Gastroesophageal sphincter (tissue), 4 donors: ENCODE results near the gene MOB3B. TPM values are rescaled to one million over a fixed set of nuclear protein-coding genes. Genes with fewer than 3 reads are reported as not detected.

Experiments
- ATAC-seq: fragments of 150-250 bp; one replicate; pipeline ENCODE4 v1.9.1; 2016; ENCODE audit warnings: mild to moderate bottlenecking, moderate library complexity
- H3K27ac ChIP-seq, 4 donors: fragments of 200-600 bp; sonication (generic) in 3 of 4; 1 replicate in 3 of 4; 2 replicates in 1 of 4; pipeline ENCODE4 v1.5.1; 2016 to 2019
- H3K27me3 ChIP-seq: fragments of 200-600 bp; sonication (generic); one replicate; pipeline ENCODE4 v1.5.1; 2019
- H3K36me3 ChIP-seq, 2 donors: fragments of 200-600 bp; sonication (generic); one replicate each; pipeline ENCODE4 v1.5.1; 2019; ENCODE audit warnings: control low read depth in 1 of 2
- H3K4me1 ChIP-seq, 3 donors: fragments of 200-600 bp; sonication (generic); 1 replicate in 2 of 3; 2 replicates in 1 of 3; pipeline ENCODE4 v1.5.1; 2016 to 2019; ENCODE audit warnings: control low read depth in 2 of 3
- H3K4me3 ChIP-seq, 2 donors: fragments of 200-600 bp; sonication (generic); one replicate each; pipeline ENCODE4 v1.5.1; 2019; ENCODE audit warnings: mild to moderate bottlenecking in 1 of 2, moderate library complexity in 1 of 2
- H3K9me3 ChIP-seq, 3 donors: fragments of 200-600 bp; sonication (generic); one replicate each; pipeline ENCODE4 v1.5.1; 2017 to 2019; ENCODE audit warnings: control low read depth in 2 of 3
- EP300 ChIP-seq: sonication (generic); formaldehyde crosslinking; IDR thresholded peaks from one replicate; pipeline ENCODE4 v1.6.1; 2017; ENCODE audit warnings: antibody characterized with exemption, mild to moderate bottlenecking
- POLR2A ChIP-seq, 2 donors: fragments of 450-650 bp; IDR thresholded peaks; one replicate each; pipeline ENCODE4 v1.6.1; 2017; ENCODE audit warnings: antibody characterized with exemption in 2 of 2, mild to moderate bottlenecking in 2 of 2, moderate library complexity in 1 of 2
- POLR2AphosphoS5 ChIP-seq: sonication (generic); formaldehyde crosslinking; IDR thresholded peaks from one replicate; pipeline ENCODE4 v1.6.1; 2017; ENCODE audit warnings: antibody characterized with exemption
- WGBS, 2 donors: methylation state at CpG; one replicate each; pipeline ENCODE4 v1.1.5; 2018; ENCODE audit warnings: low coverage in 1 of 2; 5-methylcytosine and 5-hydroxymethylcytosine counted together
- total RNA-seq, 4 donors: library from RNA; depleted of rRNA; stranded (reverse); fragments of >200 nt; gene quantifications; one replicate each; pipeline ENCODE4 v1.1.0, GENCODE V29; 2016
- TF ChIP-seq, protein P1 (sequence below), 4 experiments: fragments of 200-600 bp in 2 of 4; fragments of 450-650 bp in 2 of 4; sonication (generic) in 1 of 4; IDR thresholded peaks; one replicate each; pipeline ENCODE4 v1.5.1; 2017 to 2019; ENCODE audit warnings: antibody characterized with exemption in 4 of 4, mild to moderate bottlenecking in 2 of 4, moderate library complexity in 2 of 4

MOB3B gene
- total RNA-seq, 4 donors from 2014 or later: 10.2 to 12.4 (median 11.6) TPM

DNA sequence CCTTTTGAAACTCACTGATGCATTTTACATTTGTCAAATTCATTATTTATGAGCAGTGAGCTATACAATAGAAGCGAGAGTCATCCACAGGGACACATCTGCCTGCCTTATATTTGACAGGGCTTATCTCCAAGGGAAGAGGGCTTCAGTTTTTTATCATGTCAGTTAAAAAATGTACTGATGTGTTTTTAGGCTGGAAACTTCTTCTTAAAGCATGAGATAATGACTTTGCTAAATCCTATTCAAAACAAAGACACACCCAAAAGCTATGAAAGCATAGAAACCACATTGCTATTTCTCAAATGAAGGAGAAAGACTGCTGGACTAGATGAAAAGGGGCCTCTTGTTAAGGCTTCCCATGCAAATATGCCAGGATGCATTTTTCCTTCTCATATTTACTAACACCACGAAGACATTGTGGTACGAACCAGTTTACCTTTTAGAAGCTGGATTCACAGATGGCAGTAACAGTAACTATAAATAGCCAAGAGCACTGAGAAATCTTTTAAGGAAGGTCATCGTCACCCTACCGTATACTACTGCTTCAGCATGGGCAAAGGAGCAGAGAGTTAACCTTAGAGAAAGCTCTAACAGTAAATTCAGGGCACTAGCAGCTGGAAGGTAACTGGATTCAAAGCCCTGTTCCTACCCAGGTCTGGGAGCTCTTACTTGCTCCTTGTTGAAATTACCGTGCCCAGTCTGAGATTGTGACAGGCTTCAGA, 91.8 kb downstream of the MOB3B start:
- WGBS, 2 donors: 55 to 78% methylated on average over 5 to 6 of the region's 6 CpGs
- Histone ChIP-seq H3K4me3 (no peak overlapping the region), H3K27me3 (no peaks in the 10 kb centered on the region), H3K27ac (peak overlapping the region in 1 of 4 donors; percentile 13), H3K4me1 (peaks cover 5 to 38% (median 14%) of the 10 kb centered on the region in 3 donors), H3K9me3 (no peaks in the 10 kb centered on the region), H3K36me3 (peaks cover 0 to 3% of the 10 kb centered on the region in 2 donors)
- TF ChIP-seq EP300: no peak
- TF ChIP-seq, protein P1, sequence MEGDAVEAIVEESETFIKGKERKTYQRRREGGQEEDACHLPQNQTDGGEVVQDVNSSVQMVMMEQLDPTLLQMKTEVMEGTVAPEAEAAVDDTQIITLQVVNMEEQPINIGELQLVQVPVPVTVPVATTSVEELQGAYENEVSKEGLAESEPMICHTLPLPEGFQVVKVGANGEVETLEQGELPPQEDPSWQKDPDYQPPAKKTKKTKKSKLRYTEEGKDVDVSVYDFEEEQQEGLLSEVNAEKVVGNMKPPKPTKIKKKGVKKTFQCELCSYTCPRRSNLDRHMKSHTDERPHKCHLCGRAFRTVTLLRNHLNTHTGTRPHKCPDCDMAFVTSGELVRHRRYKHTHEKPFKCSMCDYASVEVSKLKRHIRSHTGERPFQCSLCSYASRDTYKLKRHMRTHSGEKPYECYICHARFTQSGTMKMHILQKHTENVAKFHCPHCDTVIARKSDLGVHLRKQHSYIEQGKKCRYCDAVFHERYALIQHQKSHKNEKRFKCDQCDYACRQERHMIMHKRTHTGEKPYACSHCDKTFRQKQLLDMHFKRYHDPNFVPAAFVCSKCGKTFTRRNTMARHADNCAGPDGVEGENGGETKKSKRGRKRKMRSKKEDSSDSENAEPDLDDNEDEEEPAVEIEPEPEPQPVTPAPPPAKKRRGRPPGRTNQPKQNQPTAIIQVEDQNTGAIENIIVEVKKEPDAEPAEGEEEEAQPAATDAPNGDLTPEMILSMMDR (IDR thresholded peaks at IDR 0.05): no peak
- TF ChIP-seq POLR2AphosphoS5: no peak
- TF ChIP-seq POLR2A (IDR thresholded peaks at IDR 0.05): no peak
- ATAC-seq: no peak

DNA sequence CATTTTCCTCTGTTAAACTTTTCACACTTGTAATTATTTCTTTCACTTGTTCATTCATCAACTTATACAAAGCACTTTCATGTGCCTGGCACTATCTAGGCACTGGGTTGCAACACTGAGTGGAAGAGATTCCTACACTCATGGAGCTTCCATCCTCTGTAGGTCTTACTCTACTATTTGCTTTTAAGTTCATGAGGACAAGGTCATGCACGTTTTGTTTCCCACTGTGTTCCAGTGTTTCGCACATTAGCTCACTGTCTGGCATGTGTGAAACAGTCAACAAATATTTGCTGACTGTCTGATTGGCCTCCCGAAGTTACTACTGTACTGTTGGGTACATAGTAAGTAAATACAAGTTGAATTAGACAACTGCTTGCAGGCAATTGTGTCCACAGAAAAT, 93.4 kb downstream of the MOB3B start:
- H3K27ac ChIP-seq: no peak overlapping the region
- no peak for ATAC-seq
- H3K4me1 ChIP-seq: peaks cover 5 to 54% (median 25%) of the 10 kb centered on the region in 3 donors
- peaks cover 0 to 3% of the 10 kb centered on the region in 2 donors for H3K36me3 ChIP-seq
- 72 to 83% methylated on average over 3 of the region's 3 CpGs for WGBS, 2 donors
- no peak for TF ChIP-seq EP300
- no peaks in the 10 kb centered on the region for H3K27me3 ChIP-seq
- no peaks in the 10 kb centered on the region for H3K9me3 ChIP-seq
- no peak overlapping the region for H3K4me3 ChIP-seq

DNA sequence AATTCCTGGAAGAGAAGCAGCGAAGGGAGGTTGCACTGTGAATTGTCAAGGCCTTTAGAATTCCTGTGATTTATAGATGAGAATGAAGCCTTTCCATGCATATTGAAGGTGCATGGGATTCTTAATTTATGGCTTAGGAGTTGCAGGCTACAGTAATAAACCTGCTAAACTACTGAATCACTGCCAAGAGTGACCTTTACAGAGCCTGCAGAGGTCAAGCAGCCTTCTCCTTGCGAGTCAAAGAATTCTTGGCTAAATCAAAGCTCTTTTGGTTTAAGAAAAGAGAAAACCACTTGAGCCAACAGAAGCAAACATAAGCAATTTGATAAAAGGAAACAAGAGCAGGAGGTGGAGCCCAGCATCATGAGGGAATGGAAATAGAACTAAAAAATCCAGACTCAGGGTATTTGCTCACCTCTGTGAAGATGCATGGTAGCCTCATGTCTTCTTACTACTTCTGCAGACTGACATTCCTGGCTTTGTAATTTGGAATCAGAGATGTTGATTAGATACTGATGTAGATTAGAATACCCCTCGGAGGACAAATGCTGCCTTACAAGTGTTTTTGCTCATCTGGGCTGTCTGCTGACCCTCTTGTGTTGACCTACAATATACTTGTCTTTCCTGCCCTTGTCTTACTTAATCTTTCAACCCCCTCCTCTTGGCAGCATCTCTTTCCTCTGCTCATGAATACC, 95.8 kb downstream of the MOB3B start:
- no peak for ATAC-seq
- peak overlapping the region in 3 of 4 donors; percentile 13 to 45 (median 20) for H3K27ac ChIP-seq

DNA sequence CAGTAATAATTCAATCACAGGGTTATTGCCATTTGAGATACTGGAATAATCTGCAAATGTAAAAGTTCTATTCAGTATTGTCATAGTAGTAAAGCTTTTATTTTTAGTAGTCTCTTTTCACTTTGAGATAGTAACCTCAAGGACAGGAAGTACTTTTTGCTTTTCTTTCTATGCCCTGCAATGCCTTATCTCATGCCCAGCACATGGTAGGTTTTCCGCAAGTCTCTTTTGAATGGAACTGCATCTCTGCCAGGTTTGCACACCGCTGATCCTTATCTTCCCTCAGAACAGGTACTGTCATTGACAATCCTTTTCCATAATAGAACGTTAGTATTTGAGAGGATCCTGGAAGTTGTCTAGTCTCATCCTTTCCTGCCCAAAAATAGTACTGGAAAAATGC, 97.3 kb downstream of the MOB3B start:
- peaks cover 5 to 49% (median 19%) of the 10 kb centered on the region in 3 donors for H3K4me1 ChIP-seq
- ATAC-seq: no peak
- no peaks in the 10 kb centered on the region for H3K27me3 ChIP-seq
- H3K4me3 ChIP-seq: no peak overlapping the region
- TF ChIP-seq, protein P1 (IDR thresholded peaks at IDR 0.05): no peak
- TF ChIP-seq EP300 (no peak), POLR2AphosphoS5 (no peak), POLR2A (IDR thresholded peaks at IDR 0.05) (no peak)
- no peaks in the 10 kb centered on the region for H3K36me3 ChIP-seq
- peak overlapping the region in 2 of 4 donors; percentile 45 to 59 for H3K27ac ChIP-seq
- H3K9me3 ChIP-seq: no peaks in the 10 kb centered on the region
- 57 to 83% methylated on average over 2 to 3 of the region's 3 CpGs for WGBS, 2 donors

More for the DNA sequence above, 95.8 kb downstream of the MOB3B start:
- peaks cover 0 to 3% of the 10 kb centered on the region in 2 donors for H3K36me3 ChIP-seq
- no peak for TF ChIP-seq EP300
- WGBS, 2 donors: 52 to 62% methylated on average over 3 of the region's 3 CpGs
- no peak overlapping the region for H3K4me3 ChIP-seq
- no peaks in the 10 kb centered on the region for H3K27me3 ChIP-seq
- peaks cover 5 to 60% (median 25%) of the 10 kb centered on the region in 3 donors for H3K4me1 ChIP-seq
- no peaks in the 10 kb centered on the region for H3K9me3 ChIP-seq

DNA sequence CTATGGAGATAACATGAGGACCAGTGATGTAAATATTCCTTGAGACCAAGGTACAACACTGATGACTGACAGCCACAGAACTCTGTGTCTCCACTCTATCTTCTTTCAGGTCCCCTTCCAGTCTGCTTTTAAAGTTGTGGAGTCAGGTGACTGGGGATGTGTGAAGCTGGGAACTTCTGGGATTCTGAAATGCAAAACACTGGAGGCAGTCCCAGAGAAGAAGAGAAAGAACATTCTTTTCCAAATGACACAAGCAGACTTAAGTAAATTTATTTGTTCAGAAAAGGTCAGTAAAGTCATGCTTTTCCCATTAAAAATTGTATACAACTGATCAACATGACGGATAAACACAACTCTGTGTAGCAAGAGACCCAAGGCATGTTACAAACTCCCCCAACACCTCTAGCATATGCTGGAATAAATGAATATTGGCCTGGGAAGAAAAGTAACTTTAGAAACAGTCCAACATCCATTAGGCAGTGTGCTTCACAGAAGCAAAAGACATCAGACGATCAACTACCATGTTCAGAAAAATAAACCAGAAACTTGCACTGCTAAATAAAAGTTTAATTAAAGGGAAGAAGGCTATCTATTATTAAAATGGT, 98.0 kb downstream of the MOB3B start:
- H3K4me1 ChIP-seq: peaks cover 5 to 49% (median 19%) of the 10 kb centered on the region in 3 donors
- H3K27ac ChIP-seq: peak overlapping the region; percentile 16 to 61 (median 52)
- no peaks in the 10 kb centered on the region for H3K9me3 ChIP-seq
- TF ChIP-seq POLR2AphosphoS5: peak; percentile 64
- TF ChIP-seq, protein P1 (IDR thresholded peaks at IDR 0.05): no peak
- TF ChIP-seq POLR2A (IDR thresholded peaks at IDR 0.05): no peak
- TF ChIP-seq EP300: no peak
- H3K36me3 ChIP-seq: no peaks in the 10 kb centered on the region
- 38 to 47% methylated on average over 1 to 2 of the region's 2 CpGs for WGBS, 2 donors
- no peak overlapping the region for H3K4me3 ChIP-seq
- no peaks in the 10 kb centered on the region for H3K27me3 ChIP-seq
- ATAC-seq: peak; percentile 44
